Measurements from ENCODE around the gene VPS51.

DNA sequence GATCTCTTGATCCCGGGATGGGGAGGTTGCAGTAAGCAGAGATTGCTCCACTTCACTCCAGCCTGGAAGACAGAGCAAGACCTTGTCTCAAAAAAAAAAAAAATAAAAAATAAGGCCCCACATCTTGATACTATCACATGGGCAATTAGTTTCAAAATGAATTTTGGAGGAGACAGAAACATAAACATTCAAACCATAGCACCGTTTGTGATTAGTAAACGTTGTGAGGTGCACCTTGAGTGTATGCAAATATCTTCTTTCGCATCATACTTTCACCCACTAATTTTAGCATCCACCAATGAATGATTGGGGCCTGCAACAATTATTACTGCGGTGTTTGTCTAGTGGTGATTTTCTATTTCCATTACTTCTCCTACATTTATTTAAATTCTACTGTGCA is 63.0 kb downstream of the VPS51 start:
- TF ChIP-seq, protein P1, sequence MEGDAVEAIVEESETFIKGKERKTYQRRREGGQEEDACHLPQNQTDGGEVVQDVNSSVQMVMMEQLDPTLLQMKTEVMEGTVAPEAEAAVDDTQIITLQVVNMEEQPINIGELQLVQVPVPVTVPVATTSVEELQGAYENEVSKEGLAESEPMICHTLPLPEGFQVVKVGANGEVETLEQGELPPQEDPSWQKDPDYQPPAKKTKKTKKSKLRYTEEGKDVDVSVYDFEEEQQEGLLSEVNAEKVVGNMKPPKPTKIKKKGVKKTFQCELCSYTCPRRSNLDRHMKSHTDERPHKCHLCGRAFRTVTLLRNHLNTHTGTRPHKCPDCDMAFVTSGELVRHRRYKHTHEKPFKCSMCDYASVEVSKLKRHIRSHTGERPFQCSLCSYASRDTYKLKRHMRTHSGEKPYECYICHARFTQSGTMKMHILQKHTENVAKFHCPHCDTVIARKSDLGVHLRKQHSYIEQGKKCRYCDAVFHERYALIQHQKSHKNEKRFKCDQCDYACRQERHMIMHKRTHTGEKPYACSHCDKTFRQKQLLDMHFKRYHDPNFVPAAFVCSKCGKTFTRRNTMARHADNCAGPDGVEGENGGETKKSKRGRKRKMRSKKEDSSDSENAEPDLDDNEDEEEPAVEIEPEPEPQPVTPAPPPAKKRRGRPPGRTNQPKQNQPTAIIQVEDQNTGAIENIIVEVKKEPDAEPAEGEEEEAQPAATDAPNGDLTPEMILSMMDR (conservative IDR thresholded peaks at IDR 0.05) = no peak
- no peak for TF ChIP-seq EZH2 (IDR thresholded peaks at IDR 0.05; ENCODE audit: low read depth)
